AG09319 (cell line): ENCODE data around the gene OR2G3.

ENCODE experiments used
- DNase-seq: peaks from one replicate; pipeline ENCODE4 v3.0.0-alpha.2; 2010; ENCODE audit warnings: low read depth; ENCODE audit errors: extremely low read depth
- TF ChIP-seq, protein P1 (sequence below): IDR thresholded peaks from 2 replicates; pipeline ENCODE4 v1.5.1; 2011; ENCODE audit warnings: low read depth, mild to moderate bottlenecking, inconsistent platforms, low read length, moderate library complexity

The OR2G3 gene

GRCh38 chr1:247605286-247605685 lies at the start of gene OR2G3:
OR2G3 (plus strand) TSS chr1:247605586; CDS start chr1:247605586, 0 bp downstream.
- DNase-seq, result no peak
- TF ChIP-seq, protein P1, sequence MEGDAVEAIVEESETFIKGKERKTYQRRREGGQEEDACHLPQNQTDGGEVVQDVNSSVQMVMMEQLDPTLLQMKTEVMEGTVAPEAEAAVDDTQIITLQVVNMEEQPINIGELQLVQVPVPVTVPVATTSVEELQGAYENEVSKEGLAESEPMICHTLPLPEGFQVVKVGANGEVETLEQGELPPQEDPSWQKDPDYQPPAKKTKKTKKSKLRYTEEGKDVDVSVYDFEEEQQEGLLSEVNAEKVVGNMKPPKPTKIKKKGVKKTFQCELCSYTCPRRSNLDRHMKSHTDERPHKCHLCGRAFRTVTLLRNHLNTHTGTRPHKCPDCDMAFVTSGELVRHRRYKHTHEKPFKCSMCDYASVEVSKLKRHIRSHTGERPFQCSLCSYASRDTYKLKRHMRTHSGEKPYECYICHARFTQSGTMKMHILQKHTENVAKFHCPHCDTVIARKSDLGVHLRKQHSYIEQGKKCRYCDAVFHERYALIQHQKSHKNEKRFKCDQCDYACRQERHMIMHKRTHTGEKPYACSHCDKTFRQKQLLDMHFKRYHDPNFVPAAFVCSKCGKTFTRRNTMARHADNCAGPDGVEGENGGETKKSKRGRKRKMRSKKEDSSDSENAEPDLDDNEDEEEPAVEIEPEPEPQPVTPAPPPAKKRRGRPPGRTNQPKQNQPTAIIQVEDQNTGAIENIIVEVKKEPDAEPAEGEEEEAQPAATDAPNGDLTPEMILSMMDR, result no peak

DNA sequence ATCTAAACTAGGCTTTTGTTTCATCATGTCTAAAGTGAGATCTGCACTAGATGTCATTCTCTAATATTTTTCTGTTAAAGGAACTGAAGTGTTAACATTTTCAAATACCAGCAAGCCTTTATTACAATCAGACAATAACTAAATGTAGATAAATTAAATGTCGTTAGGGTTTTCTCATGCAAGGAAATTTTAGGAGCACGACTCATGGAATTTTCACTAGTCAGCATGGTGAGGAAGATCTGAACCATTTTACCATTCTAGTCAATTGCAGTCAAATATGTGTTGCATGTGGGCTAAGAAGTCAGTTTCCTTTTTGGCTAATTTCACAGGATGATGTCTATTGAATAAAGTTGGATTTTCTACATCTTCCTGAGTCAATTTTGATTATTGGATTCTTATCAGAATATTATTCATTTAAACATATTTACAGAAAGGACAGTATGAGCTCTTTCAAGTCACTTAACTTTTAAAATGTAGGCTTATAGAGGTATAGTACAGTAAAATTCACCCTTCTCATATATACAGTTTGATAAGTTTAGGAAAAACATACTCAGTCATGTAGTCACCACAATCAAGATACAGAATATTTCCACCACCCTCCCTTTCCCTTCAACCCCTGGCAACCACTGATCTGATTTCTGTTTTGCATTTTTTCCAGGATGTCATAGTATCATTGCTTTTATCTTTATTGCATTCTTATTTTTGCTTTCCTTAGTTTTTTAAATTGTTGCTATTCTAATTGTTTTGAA lies 47.3 kb upstream of the OR2G3 start:
- no peak for DNase-seq
- TF ChIP-seq, protein P1, result no peak

- no peak for DNase-seq
- TF ChIP-seq, protein P1, result no peak
These were observed 43.7 kb upstream of the OR2G3 start for GRCh38 chr1:247561711-247562110.

DNA sequence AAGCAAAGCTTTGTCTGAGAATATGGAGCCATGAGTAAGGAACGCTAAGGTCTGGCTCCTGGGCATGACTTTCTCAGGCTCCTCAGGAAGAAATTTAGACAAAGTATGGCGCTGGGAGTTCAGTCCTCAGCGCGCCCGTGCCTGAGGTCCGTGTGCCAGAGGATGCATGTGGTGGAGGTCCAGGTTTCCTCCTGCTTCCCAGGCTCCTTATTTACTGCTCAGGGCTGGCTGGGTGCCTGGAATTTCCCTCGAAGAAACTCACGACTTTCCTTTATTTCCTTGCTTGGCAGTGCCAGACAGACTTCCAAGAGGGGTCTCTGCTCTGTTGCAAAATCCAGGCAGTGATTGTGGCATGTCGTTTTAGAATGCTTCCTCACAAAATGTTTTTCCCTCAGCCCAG lies 43.2 kb upstream of the OR2G3 start:
- TF ChIP-seq, protein P1, result no peak

GRCh38 chr1:247574236-247574635 lies 31.1 kb upstream of the OR2G3 start:
- TF ChIP-seq, protein P1, result no peak
- no peak for DNase-seq

More for the DNA sequence above, 43.2 kb upstream of the OR2G3 start:
- DNase-seq, result no peak

- TF ChIP-seq, protein P1, result no peak
These were observed 30.7 kb upstream of the OR2G3 start for GRCh38 chr1:247574664-247575063.

GRCh38 chr1:247576514-247576913 lies 28.9 kb upstream of the OR2G3 start:
- TF ChIP-seq, protein P1, result no peak
- no peak for DNase-seq

More at GRCh38 chr1:247574664-247575063, 30.7 kb upstream of the OR2G3 start:
- DNase-seq, result no peak
